Measurements from ENCODE around the gene TMEM232. TPM values are rescaled to one million over a fixed set of nuclear protein-coding genes. Genes with fewer than 3 reads are reported as not detected.

TMEM232 gene
- total and polyA plus RNA-seq, 2 donors from 2014 or later = 4.8 to 11.3 TPM

- FAIRE-seq (no peak), DNase-seq (no peak)
- no peak for TF ChIP-seq CTCF (IDR thresholded peaks at IDR 0.05; ENCODE audit: borderline replicate concordance, extremely low read depth, insufficient read depth)
- Histone ChIP-seq H3K4me1 (ENCODE audit: control insufficient read depth in 2 of 3, insufficient read depth in 2 of 3, low read depth in 1 of 3, low read length in 3 of 3) (no peaks in the 10 kb centered on the region), H3K27ac (ENCODE audit: low read depth in 2 of 2, low read length in 2 of 2) (no peak overlapping the region), H3K36me3 (ENCODE audit: control insufficient read depth in 2 of 3, insufficient read depth in 3 of 3, low read length in 3 of 3) (no peaks in the 10 kb centered on the region), H3K27me3 (ENCODE audit: control insufficient read depth, insufficient read depth, low read length) (no peaks in the 10 kb centered on the region), H3K9ac (ENCODE audit: low read length in 3 of 3) (no peak overlapping the region), H3K9me3 (ENCODE audit: control insufficient read depth in 2 of 3, insufficient read depth in 1 of 3, low read length in 3 of 3) (peaks cover 2 to 7% (median 5%) of the 10 kb centered on the region in 3 donors), H3K4me3 (ENCODE audit: low read length in 3 of 3) (no peak overlapping the region)
- intact Hi-C loops (cut with DNase I) = no loop called here
Measured at GRCh38 chr5:110611817-110612216, 114.7 kb downstream of the TMEM232 start.

GRCh38 chr5:110594866-110595265, 131.6 kb downstream of the TMEM232 start:
- Histone ChIP-seq H3K9ac (ENCODE audit: low read length in 3 of 3) (no peak overlapping the region), H3K27me3 (ENCODE audit: control insufficient read depth, insufficient read depth, low read length) (no peaks in the 10 kb centered on the region), H3K27ac (ENCODE audit: low read depth in 2 of 2, low read length in 2 of 2) (no peak overlapping the region), H3K4me3 (ENCODE audit: low read length in 3 of 3) (no peak overlapping the region), H3K9me3 (ENCODE audit: control insufficient read depth in 2 of 3, insufficient read depth in 1 of 3, low read length in 3 of 3) (no peaks in the 10 kb centered on the region), H3K36me3 (ENCODE audit: control insufficient read depth in 2 of 3, insufficient read depth in 3 of 3, low read length in 3 of 3) (no peaks in the 10 kb centered on the region), H3K4me1 (ENCODE audit: control insufficient read depth in 2 of 3, insufficient read depth in 2 of 3, low read depth in 1 of 3, low read length in 3 of 3) (no peaks in the 10 kb centered on the region)
- no peak for DNase-seq
- no peak for TF ChIP-seq CTCF (IDR thresholded peaks at IDR 0.05; ENCODE audit: borderline replicate concordance, extremely low read depth, insufficient read depth)
- FAIRE-seq = no peak
- intact Hi-C loops (cut with DNase I) = no loop called here

GRCh38 chr5:110590187-110590586, 136.3 kb downstream of the TMEM232 start:
- Histone ChIP-seq H3K36me3 (ENCODE audit: control insufficient read depth in 2 of 3, insufficient read depth in 3 of 3, low read length in 3 of 3) (no peaks in the 10 kb centered on the region), H3K27me3 (ENCODE audit: control insufficient read depth, insufficient read depth, low read length) (no peaks in the 10 kb centered on the region), H3K9ac (ENCODE audit: low read length in 3 of 3) (no peak overlapping the region), H3K27ac (ENCODE audit: low read depth in 2 of 2, low read length in 2 of 2) (no peak overlapping the region), H3K4me3 (ENCODE audit: low read length in 3 of 3) (no peak overlapping the region), H3K4me1 (ENCODE audit: control insufficient read depth in 2 of 3, insufficient read depth in 2 of 3, low read depth in 1 of 3, low read length in 3 of 3) (no peaks in the 10 kb centered on the region), H3K9me3 (ENCODE audit: control insufficient read depth in 2 of 3, insufficient read depth in 1 of 3, low read length in 3 of 3) (no peaks in the 10 kb centered on the region)
- FAIRE-seq (no peak), DNase-seq (peak in 2 of 5 donors; percentile 9 to 19)
- TF ChIP-seq CTCF (IDR thresholded peaks at IDR 0.05; ENCODE audit: borderline replicate concordance, extremely low read depth, insufficient read depth) = peak; percentile 39
- intact Hi-C loops (cut with DNase I) = no loop called here

Measured in kidney (tissue), 14 donors.